ENCODE data around the gene SENP2. TPM values are rescaled to one million over a fixed set of nuclear protein-coding genes. Genes with fewer than 3 reads are reported as not detected.

SENP2 gene
- total RNA-seq, 1 experiment from 2014 or later, result 36.1 TPM

GRCh38 chr3:185639632-185640206 lies 53.6 kb downstream of the SENP2 start:
- Histone ChIP-seq H3K79me2 (ENCODE audit: insufficient read depth, low read length) (no peaks in the 10 kb centered on the region), H3K4me1 (ENCODE audit: control insufficient read depth in 1 of 2, insufficient read depth in 2 of 2, low read length in 2 of 2) (no peaks in the 10 kb centered on the region), H3K4me2 (ENCODE audit: low read length) (no peak overlapping the region), H3K4me3 (replicated peaks in 1 of 2; ENCODE audit: low read depth in 1 of 2, low read length in 2 of 2) (no peak overlapping the region), H3K9me2 (ENCODE audit: insufficient read depth) (no peaks in the 10 kb centered on the region), H3K27me3 (ENCODE audit: insufficient read depth, low read length) (no peaks in the 10 kb centered on the region), H4K20me1 (ENCODE audit: insufficient read depth) (no peaks in the 10 kb centered on the region), H2AFZ (ENCODE audit: low read depth, low read length, poor library complexity, severe bottlenecking) (no peak overlapping the region), H3K9me3 (ENCODE audit: control insufficient read depth in 1 of 2, insufficient read depth in 1 of 2, low read depth in 1 of 2, low read length in 2 of 2) (no peaks in the 10 kb centered on the region), H3K27ac (ENCODE audit: low read depth, low read length) (no peak overlapping the region), H3K9ac (ENCODE audit: low read length) (no peak overlapping the region), H3K36me3 (ENCODE audit: control insufficient read depth in 1 of 2, insufficient read depth in 2 of 2, low read length in 2 of 2) (peaks cover 4 to 6% of the 10 kb centered on the region in 2 experiments; a peak in 2 of 4 replicates)
- ATAC-seq (no peak), DNase-seq (ENCODE audit: low read depth, low spot score) (no peak)
- ChIA-PET POLR2A (no interaction called here), CTCF (no interaction called here), RAD21 (ENCODE audit: low non-redundant PET in 1 of 2, low total read pairs in 2 of 2, uncharacterized antibody in 2 of 2, unreplicated experiment in 2 of 2) (no interaction called here)
- TF ChIP-seq POLR2AphosphoS5 (IDR thresholded peaks at IDR 0.05; ENCODE audit: low read depth, low read length) (peak; percentile 43), ELF1 (IDR thresholded peaks at IDR 0.05; ENCODE audit: borderline replicate concordance, low read depth) (no peak)
- intact Hi-C loops (cut with micrococcal nuclease), result no loop called here
- no TSS peak for BruUV-seq (replicated peaks)

GRCh38 chr3:185640308-185640707 lies 54.2 kb downstream of the SENP2 start:
- DNase-seq (ENCODE audit: low read depth, low spot score) (no peak), ATAC-seq (no peak)
- ChIA-PET RAD21 (ENCODE audit: low non-redundant PET in 1 of 2, low total read pairs in 2 of 2, uncharacterized antibody in 2 of 2, unreplicated experiment in 2 of 2) (no interaction called here), POLR2A (no interaction called here), CTCF (no interaction called here)
- Histone ChIP-seq H3K9ac (ENCODE audit: low read length) (no peak overlapping the region), H3K9me3 (ENCODE audit: control insufficient read depth in 1 of 2, insufficient read depth in 1 of 2, low read depth in 1 of 2, low read length in 2 of 2) (no peaks in the 10 kb centered on the region), H2AFZ (ENCODE audit: low read depth, low read length, poor library complexity, severe bottlenecking) (no peak overlapping the region), H3K36me3 (ENCODE audit: control insufficient read depth in 1 of 2, insufficient read depth in 2 of 2, low read length in 2 of 2) (peaks cover 4 to 9% of the 10 kb centered on the region in 2 experiments; a peak in 2 of 4 replicates), H3K9me2 (ENCODE audit: insufficient read depth) (no peaks in the 10 kb centered on the region), H3K4me1 (ENCODE audit: control insufficient read depth in 1 of 2, insufficient read depth in 2 of 2, low read length in 2 of 2) (no peaks in the 10 kb centered on the region), H4K20me1 (ENCODE audit: insufficient read depth) (no peaks in the 10 kb centered on the region), H3K4me2 (ENCODE audit: low read length) (no peak overlapping the region), H3K4me3 (replicated peaks in 1 of 2; ENCODE audit: low read depth in 1 of 2, low read length in 2 of 2) (no peak overlapping the region), H3K79me2 (ENCODE audit: insufficient read depth, low read length) (no peaks in the 10 kb centered on the region), H3K27ac (ENCODE audit: low read depth, low read length) (no peak overlapping the region), H3K27me3 (ENCODE audit: insufficient read depth, low read length) (no peaks in the 10 kb centered on the region)
- no TSS peak for BruUV-seq (replicated peaks)
- intact Hi-C loops (cut with micrococcal nuclease), result no loop called here
- no peak for TF ChIP-seq RAD21 (IDR thresholded peaks at IDR 0.05; ENCODE audit: low read depth)
- TF ChIP-seq ZBTB33 (IDR thresholded peaks at IDR 0.05; ENCODE audit: extremely low read depth, insufficient replicate concordance, low read length), result no peak
- no peak for TF ChIP-seq EGR1 (IDR thresholded peaks at IDR 0.05; ENCODE audit: low read depth)
- no peak for TF ChIP-seq ELF1 (IDR thresholded peaks at IDR 0.05; ENCODE audit: borderline replicate concordance, low read depth)
- TF ChIP-seq MAX (IDR thresholded peaks at IDR 0.05), result no peak
- no peak for TF ChIP-seq JUND (IDR thresholded peaks at IDR 0.05)
- no peak for TF ChIP-seq ZNF274 (IDR thresholded peaks at IDR 0.05; ENCODE audit: low read depth, low read length)
- TF ChIP-seq FOSL1 (IDR thresholded peaks at IDR 0.05; ENCODE audit: low read depth), result no peak
- no peak for TF ChIP-seq YY1 (IDR thresholded peaks at IDR 0.05; ENCODE audit: extremely low read depth, insufficient replicate concordance, low read depth, low read length)
- TF ChIP-seq EZH2 (IDR thresholded peaks at IDR 0.05), result no peak
- no peak for TF ChIP-seq SRF (IDR thresholded peaks at IDR 0.05; ENCODE audit: low read depth)
- TF ChIP-seq TCF7L2 (IDR thresholded peaks at IDR 0.05; ENCODE audit: borderline replicate concordance, extremely low read depth, insufficient read depth, insufficient read length), result no peak
- TF ChIP-seq SP1 (IDR thresholded peaks at IDR 0.05; ENCODE audit: low read depth), result no peak
- TF ChIP-seq EZH2phosphoT487 (IDR thresholded peaks at IDR 0.05; ENCODE audit: borderline replicate concordance), result no peak
